Gastrocnemius medialis (tissue), 4 donors: ENCODE data around the gene STRIT1.

Source experiments
- POLR2A ChIP-seq, 2 donors: fragments of 450-650 bp; IDR thresholded peaks; one replicate each; pipeline ENCODE4 v1.6.1; 2017; ENCODE audit warnings: antibody characterized with exemption in 2 of 2, mild to moderate bottlenecking in 2 of 2, moderate library complexity in 2 of 2
- TF ChIP-seq, protein P1 (sequence below), 5 experiments: fragments of 450-650 bp in 3 of 5; fragments of 200-600 bp in 2 of 5; sonication (generic) in 2 of 5; IDR thresholded peaks in 4 of 5; conservative IDR thresholded peaks in 1 of 5; 1 replicate in 4 of 5; 2 replicates in 1 of 5; pipeline ENCODE4 v1.5.1; 2016 to 2019; ENCODE audit warnings: antibody characterized with exemption in 5 of 5, mild to moderate bottlenecking in 3 of 5, moderate library complexity in 3 of 5

DNA sequence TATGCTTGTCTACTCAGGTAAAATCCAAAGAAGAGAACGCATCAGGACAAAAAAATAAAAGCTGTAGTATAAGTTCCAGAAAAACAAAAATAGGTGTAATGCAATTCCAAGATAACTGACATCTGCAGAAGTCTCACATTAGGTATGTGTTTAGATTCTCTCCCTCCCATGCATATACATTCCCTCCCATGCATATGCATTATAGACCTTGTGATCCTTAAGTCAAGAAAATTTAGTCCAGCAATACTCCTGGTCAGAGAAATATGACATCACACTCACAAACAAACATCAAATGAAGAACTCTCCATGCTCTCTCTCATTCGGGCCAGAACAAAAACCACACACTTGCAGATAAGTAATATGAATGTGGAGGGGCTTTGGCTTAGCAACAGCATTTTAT, 25.3 kb upstream of the STRIT1 start:
- TF ChIP-seq, protein P1, sequence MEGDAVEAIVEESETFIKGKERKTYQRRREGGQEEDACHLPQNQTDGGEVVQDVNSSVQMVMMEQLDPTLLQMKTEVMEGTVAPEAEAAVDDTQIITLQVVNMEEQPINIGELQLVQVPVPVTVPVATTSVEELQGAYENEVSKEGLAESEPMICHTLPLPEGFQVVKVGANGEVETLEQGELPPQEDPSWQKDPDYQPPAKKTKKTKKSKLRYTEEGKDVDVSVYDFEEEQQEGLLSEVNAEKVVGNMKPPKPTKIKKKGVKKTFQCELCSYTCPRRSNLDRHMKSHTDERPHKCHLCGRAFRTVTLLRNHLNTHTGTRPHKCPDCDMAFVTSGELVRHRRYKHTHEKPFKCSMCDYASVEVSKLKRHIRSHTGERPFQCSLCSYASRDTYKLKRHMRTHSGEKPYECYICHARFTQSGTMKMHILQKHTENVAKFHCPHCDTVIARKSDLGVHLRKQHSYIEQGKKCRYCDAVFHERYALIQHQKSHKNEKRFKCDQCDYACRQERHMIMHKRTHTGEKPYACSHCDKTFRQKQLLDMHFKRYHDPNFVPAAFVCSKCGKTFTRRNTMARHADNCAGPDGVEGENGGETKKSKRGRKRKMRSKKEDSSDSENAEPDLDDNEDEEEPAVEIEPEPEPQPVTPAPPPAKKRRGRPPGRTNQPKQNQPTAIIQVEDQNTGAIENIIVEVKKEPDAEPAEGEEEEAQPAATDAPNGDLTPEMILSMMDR (IDR thresholded peaks at IDR 0.05 in 4 of 5, conservative IDR thresholded peaks at IDR 0.05 in 1 of 5): no peak
- no peak for TF ChIP-seq POLR2A (IDR thresholded peaks at IDR 0.05)
